Liver (tissue), 3 donors: ENCODE data around the gene NUP214.

Experiments
- CTCF ChIP-seq: fragments of 150-350 bp; IDR thresholded peaks from 2 replicates; pipeline ENCODE4 v1.5.1; 2017; ENCODE audit warnings: improper control_type of control experiment, low read depth, low read length; ENCODE audit not compliant: missing input control
- EGR1 ChIP-seq, 2 donors: IDR thresholded peaks; 2 replicates each; pipeline ENCODE4 v1.6.1; 2016 to 2018; ENCODE audit warnings: antibody characterized with exemption in 2 of 2, low read depth in 2 of 2
- HNF4G ChIP-seq: IDR thresholded peaks from 2 replicates; pipeline ENCODE4 v1.6.1; 2016; ENCODE audit warnings: antibody characterized with exemption
- JUND ChIP-seq, 2 donors: IDR thresholded peaks; 2 replicates each; pipeline ENCODE4 v1.6.1; 2016; ENCODE audit warnings: antibody characterized with exemption in 2 of 2
- MAX ChIP-seq: IDR thresholded peaks from 2 replicates; pipeline ENCODE4 v1.6.1; 2016; ENCODE audit warnings: antibody characterized with exemption
- NR2F2 ChIP-seq: IDR thresholded peaks from 2 replicates; pipeline ENCODE4 v1.6.1; 2016; ENCODE audit warnings: antibody characterized with exemption
- SP1 ChIP-seq: IDR thresholded peaks from 2 replicates; pipeline ENCODE4 v1.6.1; 2018; ENCODE audit warnings: antibody characterized with exemption, mild to moderate bottlenecking
- TAF1 ChIP-seq: conservative IDR thresholded peaks from 2 replicates; pipeline ENCODE4 v1.6.1; 2016; ENCODE audit warnings: antibody characterized with exemption, mild to moderate bottlenecking
- donor health status: healthy.
- donor health status: healthy.

- no peak for TF ChIP-seq CTCF
- TF ChIP-seq TAF1, result no peak
- no peak for TF ChIP-seq JUND (IDR thresholded peaks at IDR 0.05)
- TF ChIP-seq EGR1 (IDR thresholded peaks at IDR 0.05; ENCODE audit: low read depth in 2 of 2), result no peak
- TF ChIP-seq NR2F2, result no peak
- TF ChIP-seq SP1, result no peak
- no peak for TF ChIP-seq HNF4G
- no peak for TF ChIP-seq MAX
Observed at GRCh38 chr9:131122158-131122557, 3.2 kb upstream of the NUP214 start.
